GF-D8 (cell line): ENCODE measurements around the gene SMIM12.

Source experiments
- DNase-seq: peaks from one replicate; lab custom pipeline; 2025; lab: John Stamatoyannopoulos, UW

SMIM12 gene

GRCh38 chr1:34872133-34872503, 12.6 kb upstream of the SMIM12 start:
- DNase-seq: no peak

- no peak for DNase-seq
These were observed 12.0 kb upstream of the SMIM12 start for GRCh38 chr1:34871443-34872132.

GRCh38 chr1:34870395-34870794, 10.8 kb upstream of the SMIM12 start:
- no peak for DNase-seq

- no peak for DNase-seq
These were observed 10.2 kb upstream of the SMIM12 start for GRCh38 chr1:34869760-34870159.

- DNase-seq: no peak
These were observed 8.9 kb upstream of the SMIM12 start for GRCh38 chr1:34868230-34869049.

- no peak for DNase-seq
These were observed 7.9 kb upstream of the SMIM12 start for GRCh38 chr1:34867415-34867814.

GRCh38 chr1:34866762-34867109, 7.2 kb upstream of the SMIM12 start:
- DNase-seq: no peak

GRCh38 chr1:34865981-34866761, 6.6 kb upstream of the SMIM12 start:
- DNase-seq: no peak

- no peak for DNase-seq
These were observed 6.0 kb upstream of the SMIM12 start for GRCh38 chr1:34865573-34865972.

- DNase-seq: no peak
These were observed 5.2 kb upstream of the SMIM12 start for GRCh38 chr1:34864759-34865158.

GRCh38 chr1:34863501-34863900, 4.0 kb upstream of the SMIM12 start:
- no peak for DNase-seq

- DNase-seq: no peak
These were observed 576 bp downstream of the SMIM12 start for GRCh38 chr1:34858901-34859445.

GRCh38 chr1:34856697-34857096, 2.9 kb downstream of the SMIM12 start:
- no peak for DNase-seq

- peak; percentile 82 for DNase-seq
These were observed 6.8 kb downstream of the SMIM12 start for GRCh38 chr1:34852677-34853217.

GRCh38 chr1:34851431-34852105, 8.0 kb downstream of the SMIM12 start:
- DNase-seq: no peak

GRCh38 chr1:34850382-34850781, 9.2 kb downstream of the SMIM12 start:
- DNase-seq: no peak

GRCh38 chr1:34847094-34847493, 12.5 kb downstream of the SMIM12 start:
- no peak for DNase-seq

GRCh38 chr1:34846265-34846664, 13.3 kb downstream of the SMIM12 start:
- DNase-seq: no peak

GRCh38 chr1:34845131-34845901, 14.2 kb downstream of the SMIM12 start:
- no peak for DNase-seq

- DNase-seq: no peak
These were observed 15.3 kb downstream of the SMIM12 start for GRCh38 chr1:34844252-34844634.
